EL (cell line): ENCODE measurements around the gene TMPRSS11A.

Experiments used
- DNase-seq: peaks from one replicate; pipeline ENCODE4 v3.0.0-alpha.2; 2016

Gene TMPRSS11A

DNA sequence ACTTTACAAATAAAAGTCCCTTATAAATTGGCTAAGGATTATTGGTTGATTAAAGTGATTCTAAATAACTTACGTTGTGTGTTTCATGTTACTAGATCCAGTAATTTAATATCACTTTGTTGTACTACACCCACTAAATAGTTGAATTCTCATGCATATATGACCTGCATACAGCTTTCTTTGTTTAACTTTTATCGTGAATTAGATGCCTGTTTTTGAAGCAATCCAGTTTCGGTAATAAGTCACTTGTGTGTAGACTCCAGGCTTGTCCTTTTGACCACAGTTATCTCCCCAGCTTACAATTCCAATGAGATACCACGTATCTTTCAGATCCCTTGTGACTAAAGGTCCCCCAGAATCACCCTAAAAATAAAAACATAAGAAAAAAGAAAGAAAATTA, 52.2 kb downstream of the TMPRSS11A start:
- no peak for DNase-seq

DNA sequence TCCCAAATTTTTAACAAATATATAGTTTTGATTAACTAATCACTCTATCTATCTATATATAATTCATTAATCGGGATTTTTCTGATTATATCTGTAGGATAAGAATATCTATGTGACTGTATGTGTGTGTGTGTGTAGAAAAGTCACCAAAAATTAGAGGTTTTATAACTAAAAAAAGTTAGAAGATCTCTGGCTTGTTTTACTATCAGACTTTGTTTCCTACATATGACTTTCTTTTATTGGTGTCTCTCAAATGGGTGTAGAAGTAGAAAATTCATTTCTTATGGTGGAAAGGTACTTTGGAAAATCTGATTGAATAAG, 52.7 kb downstream of the TMPRSS11A start:
- no peak for DNase-seq

DNA sequence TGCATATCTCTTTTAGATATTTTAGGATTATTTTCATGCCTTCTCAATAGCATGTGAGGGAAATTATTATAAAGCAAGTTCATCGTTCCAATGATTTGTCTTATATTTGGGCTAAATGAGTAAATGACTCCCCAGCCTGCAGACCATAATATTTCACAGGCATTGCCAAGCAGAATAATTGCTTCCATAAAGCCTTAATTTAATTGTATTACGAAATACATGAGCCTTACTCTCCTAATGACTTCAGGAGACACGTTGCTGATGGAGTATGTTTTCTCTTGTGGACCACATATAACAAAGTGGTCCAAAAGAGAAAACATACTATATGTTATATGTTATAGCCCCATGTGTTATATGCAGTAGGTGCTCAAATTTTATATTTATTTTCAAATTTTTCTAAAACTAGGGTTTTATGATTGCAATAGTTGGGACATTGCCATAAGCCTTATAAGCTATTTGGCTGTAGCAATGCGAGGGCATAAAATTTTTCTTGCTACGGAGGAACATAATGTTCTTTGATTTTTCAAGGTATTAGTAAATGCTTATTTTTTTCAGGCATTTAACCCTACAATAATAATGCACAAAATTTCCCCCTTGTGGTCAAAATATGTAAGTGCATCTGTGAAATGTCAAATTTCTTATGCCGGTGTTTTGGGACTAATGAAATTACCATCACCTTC, 53.2 kb downstream of the TMPRSS11A start:
- peak; percentile 23 for DNase-seq

DNA sequence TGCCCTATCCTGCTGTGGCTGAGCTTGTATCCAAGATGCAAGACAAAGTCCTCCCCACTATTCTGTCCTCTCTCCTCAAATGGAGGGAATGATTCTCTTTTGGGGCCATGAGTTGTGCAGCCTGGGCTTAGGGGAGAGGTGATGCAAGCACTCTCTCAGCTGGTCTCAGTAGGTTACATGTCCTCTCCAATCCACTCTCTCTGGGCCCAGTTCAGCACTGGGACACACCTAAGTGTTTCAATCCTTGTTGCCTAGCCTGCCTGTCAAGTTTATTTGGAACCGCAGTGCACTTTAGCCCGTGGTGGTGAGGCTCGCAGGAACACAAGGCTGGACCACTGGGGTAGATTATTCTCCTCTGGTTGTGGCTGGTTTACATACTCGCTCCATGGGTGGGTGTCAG, 55.6 kb downstream of the TMPRSS11A start:
- no peak for DNase-seq

DNA sequence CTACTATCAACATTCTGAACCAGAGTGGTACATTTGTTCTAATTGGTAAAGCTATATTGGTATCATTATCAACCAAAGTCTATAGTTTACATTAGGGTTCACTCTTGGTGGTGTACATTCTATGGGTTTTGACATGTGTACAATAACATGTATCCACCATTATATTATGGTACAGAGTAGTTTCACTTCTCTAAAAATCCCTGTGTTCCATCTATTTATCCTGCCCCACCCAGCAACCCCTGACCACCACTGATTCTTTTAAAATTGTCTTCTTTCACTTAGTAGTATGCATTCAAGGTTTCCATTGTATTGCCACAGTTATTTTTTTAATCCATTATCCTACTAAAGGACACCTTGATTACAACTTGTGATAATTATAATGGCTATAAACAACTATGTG, 64.2 kb downstream of the TMPRSS11A start:
- DNase-seq: no peak

DNA sequence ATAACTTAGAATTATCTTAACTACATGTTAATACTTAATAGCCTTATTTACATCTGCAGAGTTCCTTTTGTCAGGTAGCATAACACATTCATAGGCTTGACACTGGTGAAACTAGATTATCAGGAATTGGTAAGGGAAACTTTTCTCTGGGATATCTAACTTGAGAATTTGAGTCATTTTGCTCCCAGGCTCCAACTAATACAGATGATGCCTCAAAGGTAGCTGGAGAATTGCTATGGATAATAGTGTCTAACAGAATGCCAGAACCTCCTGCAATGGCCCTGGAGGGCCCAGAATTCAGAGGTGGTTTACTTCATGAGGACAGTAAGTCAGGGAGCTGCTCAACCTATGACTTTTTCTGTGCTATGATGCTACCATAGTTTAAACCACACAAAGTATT, 65.6 kb downstream of the TMPRSS11A start:
- DNase-seq: no peak

DNA sequence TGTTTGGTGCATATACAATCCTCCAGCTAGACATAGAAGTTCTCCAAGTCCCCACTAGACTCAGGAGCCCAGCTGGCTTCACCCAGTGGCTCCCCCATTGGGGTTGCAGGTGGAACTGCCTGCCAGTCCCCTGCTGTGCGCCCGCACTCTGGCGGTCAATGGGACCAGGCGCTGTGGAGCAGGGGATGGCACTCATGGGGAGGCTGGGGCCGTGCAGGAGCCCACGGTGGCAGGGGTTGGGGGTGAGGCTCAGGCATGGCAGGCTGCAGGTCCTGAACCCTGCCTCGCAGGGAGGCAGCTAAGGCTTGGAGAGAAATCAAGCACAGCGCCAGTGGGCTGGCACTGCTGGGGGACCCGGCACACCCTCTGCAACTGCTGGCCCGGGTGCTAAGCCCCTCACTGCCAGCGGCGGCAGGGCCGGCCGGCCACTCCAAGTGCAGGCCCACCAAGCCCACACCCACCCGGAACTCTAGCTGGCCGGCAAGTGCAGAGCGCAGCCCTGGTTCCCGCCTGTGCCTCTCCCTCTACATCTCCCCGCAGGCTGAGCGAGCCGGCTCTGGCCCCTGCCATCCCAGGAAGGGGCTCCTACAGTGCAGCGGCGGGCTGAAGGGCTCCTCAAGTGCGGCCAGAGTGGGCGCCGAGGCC, 66.8 kb downstream of the TMPRSS11A start:
- DNase-seq: no peak

DNA sequence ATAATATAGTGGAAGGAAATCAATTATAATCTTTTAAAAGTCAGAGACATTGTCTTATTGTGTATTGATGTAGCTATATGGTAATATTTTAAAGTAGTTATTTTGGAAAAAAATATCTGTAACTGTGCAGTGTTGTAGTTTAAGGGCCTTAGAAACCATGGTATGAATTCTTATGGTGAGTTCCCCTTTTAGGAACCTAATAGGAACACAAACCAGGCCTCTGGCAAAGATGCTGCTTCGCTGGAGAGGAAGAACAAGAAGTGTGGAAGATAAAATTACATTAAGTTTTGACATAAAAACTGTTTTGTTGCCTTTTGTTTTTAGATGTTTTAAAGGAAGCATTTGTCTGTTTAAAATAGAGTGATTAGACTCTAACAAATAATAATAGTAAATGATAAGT, 68.6 kb downstream of the TMPRSS11A start:
- no peak for DNase-seq

DNA sequence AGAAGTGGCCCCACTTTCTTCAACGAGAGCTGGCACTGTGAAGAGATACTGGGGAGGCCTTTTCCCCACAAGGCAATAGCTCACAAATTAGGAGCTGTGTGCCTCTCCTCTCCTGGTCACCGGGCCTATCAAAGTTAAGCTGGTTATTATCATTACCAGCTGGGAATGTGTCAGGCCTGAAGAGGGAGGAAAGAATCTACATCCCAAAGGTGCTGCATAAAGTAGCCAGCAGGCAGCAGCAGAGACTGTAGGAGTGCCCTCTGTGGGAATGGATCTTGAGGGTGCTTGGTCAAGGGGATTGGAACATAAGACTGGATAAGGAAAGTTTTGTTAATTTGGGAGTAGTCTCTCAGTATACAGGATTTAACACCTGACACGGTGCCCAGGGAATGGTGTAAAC, 70.4 kb downstream of the TMPRSS11A start:
- no peak for DNase-seq

DNA sequence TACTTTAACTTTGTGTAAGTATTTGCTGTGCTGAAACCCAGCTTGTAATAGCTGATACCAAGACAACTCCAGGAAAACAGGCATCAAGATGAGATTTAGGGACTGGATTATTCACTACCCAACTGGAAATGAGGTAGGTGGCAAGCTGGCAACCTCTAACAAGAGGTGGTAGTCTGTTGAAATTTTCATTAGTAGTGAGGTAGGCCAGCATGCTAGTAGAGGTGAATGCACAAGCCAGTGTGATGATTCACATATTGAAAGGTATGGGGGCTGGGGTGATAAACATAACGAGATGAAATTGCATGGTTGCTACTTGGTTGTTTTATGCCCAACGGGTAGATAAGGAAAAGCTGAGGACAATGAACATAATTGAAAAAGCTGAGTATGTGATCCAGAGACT, 71.0 kb downstream of the TMPRSS11A start:
- no peak for DNase-seq

DNA sequence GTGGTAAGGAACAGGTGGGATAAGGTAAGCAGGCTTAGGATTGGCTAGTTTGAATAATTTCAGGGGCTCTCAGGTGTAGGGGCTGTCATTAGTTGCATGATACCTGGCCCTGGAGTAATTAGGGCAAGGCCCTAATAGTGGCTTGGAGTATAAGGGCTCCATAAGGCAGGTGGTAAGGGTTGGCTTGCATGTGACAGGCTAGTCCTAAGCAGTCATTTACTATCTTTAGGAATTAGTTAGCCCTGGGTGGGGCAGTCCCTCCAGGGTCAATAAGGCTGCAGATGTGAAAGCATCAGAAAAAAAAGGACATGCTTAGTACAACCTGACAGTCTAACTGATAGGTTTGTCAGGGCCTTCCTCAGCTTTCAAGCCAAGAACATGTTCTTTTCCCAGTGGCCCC, 71.6 kb downstream of the TMPRSS11A start:
- no peak for DNase-seq

DNA sequence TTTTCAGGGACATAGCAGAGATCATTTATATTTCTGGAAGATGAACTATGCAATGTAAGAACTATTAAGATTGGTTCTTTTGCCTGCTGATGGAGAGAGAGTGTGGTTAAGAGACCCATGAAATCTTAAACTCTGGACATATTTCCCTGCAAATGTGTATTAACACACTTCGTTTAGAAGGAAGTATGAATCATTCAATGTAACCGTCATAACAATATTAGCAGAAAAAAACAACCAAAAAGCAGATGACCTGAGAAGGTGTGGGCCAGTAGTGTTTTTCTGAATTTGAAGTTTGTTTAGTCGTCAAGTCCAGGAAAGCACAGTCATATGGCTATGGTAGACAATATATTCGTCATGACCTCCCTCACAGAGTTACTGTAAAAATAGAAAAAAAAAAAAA, 77.0 kb downstream of the TMPRSS11A start:
- peak; percentile 31 for DNase-seq

DNA sequence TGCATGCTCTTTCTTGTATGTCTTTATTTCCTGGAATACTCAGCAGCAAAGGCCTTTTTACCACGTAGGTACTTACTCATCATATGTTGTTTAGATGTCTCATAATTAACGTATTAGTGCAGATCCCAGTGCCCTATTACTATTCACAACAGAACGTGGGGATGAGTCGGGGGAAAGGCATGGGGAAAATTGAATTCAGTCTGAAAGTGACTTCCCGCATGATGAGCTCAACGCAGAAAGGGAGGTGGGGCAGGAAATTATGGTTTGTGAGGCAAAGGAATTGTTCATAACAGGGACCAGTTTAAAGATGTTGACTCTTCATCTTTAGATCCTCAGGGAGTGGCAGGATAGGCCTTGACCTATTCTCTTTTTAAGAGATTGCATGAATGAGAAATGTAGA, 77.5 kb downstream of the TMPRSS11A start:
- DNase-seq: peak; percentile 96

DNA sequence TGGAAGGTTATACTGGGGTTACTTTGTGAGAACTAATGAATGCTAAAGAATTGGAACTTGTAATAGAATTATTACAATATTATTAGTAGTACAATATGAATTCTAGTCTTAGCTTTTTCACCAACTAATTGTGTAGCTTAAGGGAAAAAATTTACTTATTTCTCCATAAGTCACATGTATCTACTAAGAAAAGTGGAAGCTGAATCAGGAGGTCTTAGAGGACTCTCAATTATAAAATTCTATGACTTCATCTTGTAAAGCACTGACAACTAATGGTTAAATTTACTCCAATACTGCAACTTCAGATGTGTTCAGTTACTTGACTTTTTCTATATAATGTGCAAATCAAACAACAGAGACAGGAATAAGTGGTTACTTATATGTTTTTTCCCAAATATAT, 78.6 kb downstream of the TMPRSS11A start:
- no peak for DNase-seq

DNA sequence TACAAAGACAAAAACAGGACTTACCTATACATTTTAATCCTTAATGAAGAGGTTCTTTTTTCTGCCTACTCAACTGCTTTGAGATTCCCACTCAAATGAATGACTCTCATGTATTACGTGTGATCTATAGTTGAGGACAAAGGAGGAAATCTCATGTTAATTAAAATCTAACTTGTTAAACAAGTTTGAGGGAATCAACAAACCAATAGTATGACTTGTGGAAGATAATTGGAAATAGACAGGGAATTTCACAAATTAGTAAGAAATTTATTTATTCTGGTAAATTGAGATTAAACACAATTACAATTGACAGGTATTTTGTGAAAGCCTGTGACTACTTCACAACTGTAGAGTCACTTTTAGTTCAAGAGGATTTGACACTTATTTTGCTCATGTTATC, 79.4 kb downstream of the TMPRSS11A start, which contains the start of gene TMPRSS11D:
Gene TMPRSS11D (minus strand): TSS at position 101 of the 400 bp plus-strand sequence. CDS start 69 bp downstream, at position 32.
- DNase-seq: no peak

DNA sequence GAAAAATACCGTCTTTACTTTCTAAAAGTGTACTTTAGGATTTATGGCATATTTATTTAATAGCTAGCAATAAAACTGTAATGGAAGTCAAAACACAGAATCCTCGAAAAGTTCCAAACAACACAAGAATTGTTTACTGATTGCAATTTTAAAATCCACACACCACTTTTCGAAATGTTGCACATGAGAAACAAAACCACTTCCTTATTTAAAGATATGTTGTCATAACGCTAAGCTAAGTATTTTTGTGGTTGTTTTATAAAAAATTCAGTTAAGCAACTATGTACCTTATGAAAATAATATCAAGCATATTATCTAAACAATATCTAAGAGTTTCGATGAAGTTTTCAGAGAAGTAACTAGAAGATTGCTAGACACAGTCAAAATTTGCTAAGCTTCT, 79.8 kb downstream of the TMPRSS11A start:
- DNase-seq: no peak

DNA sequence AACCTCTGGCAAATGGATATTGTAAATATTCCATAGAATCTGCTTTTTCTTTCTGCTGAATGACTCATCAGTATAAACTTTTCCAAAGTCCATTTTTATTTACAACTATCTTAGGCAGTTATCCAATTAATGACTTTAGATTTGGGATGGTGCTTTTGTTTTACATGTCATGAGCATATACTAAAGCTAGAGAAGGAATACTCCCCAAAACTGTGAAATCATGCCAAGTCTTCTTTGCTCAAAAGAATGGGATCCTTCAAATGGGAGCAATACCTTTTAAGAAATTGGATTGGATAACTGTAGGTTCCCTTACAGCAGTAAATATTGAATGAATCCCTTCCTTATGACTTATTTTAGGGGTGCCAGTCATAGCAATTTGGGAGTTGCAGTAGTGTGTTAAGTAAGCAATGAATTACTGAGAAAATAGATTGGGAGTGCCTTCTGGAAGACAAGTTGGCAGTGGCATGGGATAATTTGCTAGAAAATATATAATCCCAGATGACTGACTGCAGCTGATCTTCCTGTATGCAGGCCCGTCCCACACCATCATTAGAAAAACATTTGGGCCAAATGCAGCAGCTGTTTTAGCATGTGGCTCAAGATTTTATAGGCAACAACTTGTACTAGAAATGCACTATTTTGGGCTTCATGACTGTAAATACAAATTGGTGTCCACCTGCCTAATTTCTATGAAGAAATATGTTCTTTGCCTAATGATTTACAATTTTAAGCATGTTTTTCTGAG, 82.3 kb downstream of the TMPRSS11A start:
- DNase-seq: no peak

DNA sequence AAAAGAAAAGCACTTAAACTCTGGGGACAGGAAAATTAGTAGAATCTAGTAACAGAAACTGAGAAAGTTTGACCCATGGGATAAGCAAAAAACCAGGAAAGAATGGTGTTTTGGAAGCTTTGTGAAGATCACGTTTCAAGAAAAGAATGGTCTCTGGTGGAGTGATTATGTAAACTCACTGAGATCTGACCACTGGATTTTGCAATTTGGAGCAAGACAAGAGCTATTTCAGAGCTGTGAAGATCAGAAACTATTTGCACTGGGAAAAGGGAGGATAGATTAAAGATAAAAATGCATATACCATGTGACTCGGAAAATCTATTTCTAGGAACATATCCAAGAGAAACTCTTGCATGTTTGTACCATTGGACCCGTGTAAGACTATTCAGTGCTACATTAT, 83.8 kb downstream of the TMPRSS11A start:
- no peak for DNase-seq

DNA sequence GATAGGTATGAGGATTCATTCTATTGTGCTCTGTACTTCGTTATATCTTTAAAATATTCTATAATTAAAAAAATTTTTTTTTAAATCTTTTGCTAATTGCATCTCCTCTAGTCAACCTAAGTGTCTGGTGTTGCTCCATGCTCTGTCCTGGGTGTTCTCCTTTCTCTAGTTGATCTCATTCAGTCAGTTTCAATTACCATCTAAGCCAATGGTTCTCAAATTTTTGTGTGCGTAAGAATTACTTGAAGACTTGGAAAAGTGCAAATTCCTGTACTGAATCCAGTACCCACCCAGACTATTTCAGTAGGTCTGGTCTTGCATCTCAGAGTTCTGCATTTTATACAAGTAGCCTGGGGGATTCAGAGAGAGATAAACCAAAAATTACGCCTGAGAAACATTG, 86.2 kb downstream of the TMPRSS11A start:
- no peak for DNase-seq

DNA sequence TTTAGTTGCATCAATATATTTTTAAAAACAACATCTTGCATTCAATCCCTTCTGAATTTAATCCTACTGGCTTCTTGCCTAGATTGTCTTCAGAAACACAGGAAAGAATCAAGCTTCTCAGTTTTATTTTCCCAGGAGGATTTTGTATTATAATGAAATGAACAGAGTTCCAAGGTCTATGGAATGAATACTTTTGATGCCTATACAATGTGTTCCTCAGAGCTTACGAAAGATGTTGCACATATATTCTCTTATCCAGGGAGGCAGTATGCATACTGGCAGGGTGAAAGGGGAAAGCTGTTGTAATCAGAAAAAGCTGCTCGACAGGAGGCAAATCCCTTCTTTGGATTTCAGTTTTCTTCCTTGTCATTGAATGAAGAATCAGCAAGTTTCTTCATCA, 88.3 kb downstream of the TMPRSS11A start:
- DNase-seq: no peak

DNA sequence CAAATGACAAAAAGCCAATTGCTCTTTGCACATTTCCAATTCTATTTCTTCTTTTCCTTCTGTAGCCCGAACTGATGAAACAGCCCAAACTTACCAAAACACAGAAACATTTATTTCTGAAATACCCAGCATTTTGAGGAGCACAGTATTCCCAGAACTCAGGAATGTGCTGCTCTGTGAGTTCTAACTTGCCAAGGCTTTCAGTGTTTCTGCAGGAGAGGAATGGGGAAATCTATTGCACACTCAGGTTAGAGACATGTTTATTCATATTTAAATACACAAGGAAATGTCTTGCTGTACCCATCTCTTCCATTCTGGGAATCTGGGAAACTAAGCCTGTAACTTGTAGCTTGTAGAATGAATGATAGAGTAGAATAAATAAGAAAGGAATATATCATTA, 90.2 kb downstream of the TMPRSS11A start:
- no peak for DNase-seq

DNA sequence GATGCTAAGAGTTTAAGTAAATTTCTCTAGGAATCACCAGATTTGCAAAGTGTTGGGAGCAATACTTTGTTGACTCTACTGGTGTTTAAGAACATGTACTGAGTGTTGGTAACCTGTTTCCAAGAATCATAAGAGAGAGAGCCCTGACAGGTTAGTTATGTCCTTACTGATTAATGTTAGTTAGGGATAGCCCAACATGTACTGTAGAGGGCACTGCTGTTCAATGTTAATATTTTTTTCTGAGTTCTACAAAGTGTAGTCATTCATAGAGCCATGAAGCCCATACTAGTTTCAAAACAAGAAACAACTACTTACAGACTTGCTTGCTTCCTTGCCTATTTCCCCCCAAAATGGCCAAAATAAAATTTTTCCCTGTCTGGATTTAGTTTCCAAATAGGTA, 91.4 kb downstream of the TMPRSS11A start:
- DNase-seq: peak; percentile 45

DNA sequence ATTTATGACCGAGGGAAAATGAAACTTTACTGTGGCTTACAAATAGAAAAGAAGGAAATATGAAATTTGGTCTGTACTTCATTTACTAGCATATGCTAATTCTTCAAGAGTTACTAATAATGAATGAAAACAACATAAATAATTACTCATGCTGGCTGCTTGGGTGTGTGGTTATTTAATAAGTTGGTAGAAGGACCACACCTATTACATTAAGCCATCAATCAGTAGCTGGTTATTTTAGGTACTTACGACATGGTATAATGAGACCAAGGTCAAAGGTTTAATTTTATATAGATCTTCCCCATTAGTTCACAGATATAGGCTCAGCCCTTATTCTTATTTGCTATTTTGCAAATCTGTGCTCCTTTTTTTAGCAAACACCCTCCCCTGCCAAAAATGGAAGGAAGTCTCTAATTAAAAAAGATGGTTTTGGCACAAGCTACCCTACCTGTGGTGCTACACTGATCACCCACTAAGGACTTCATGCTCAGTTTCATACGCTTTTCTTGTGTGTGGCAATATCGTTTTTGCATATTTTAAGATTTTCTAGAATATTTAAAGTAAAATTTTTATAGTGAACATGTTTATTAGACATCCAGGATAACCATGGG, 93.6 kb downstream of the TMPRSS11A start:
- DNase-seq: no peak

DNA sequence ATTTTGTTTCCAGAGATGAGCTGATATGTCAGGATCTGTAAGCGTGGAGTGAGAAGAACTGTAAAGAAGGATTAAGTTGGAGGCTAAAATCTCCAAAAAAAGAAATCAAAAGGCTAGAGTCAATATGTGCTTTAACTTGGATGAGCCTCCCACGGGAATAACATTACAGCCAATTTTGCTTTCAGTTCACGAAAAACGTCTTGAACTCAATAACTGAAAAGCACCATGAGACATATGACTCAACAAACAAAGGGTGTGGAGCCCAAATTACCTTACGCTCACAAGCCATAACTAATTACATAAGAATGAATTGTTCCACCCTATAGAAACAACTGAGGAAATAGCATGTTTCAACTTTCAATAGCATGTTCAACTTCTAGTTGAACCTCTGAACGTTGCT, 101.8 kb downstream of the TMPRSS11A start:
- no peak for DNase-seq
